ENCODE measurements around the gene SLC25A31. TPM values are rescaled to one million over a fixed set of nuclear protein-coding genes. Genes with fewer than 3 reads are reported as not detected.

Gene SLC25A31
- total RNA-seq, 3 donors from 2014 or later = not detected

GRCh38 chr4:127708985-127709384 lies 21.2 kb upstream of the SLC25A31 start:
- no peaks in the 10 kb centered on the region for H3K9me3 ChIP-seq
- H3K4me3 ChIP-seq = no peak overlapping the region
- H3K4me1 ChIP-seq (ENCODE audit: low read depth) = no peaks in the 10 kb centered on the region
- ATAC-seq (no peak), DNase-seq (no peak)
- no peak for TF ChIP-seq CTCF (IDR thresholded peaks at IDR 0.05)
- no peaks in the 10 kb centered on the region for H3K36me3 ChIP-seq (ENCODE audit: low read depth)
- intact Hi-C loops (cut with DNase I, micrococcal nuclease) = no loop called here

DNA sequence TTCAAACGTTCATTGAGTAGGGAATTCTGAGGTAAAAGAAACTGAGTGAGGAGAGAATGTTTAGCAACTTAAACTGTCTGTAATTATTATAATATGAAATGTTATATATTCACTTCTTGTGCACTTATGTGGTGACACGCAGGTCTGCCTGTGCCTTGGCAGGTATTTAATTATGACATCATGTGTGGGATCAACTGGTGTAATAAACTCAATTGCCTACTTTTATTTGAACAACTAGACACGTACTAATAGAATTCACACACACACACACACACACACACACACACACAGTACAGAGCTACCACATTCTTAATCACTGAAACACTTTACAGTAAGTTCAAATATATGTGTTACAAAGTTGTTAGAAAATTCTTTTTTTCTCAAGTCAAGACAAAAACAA lies 20.7 kb upstream of the SLC25A31 start:
- H3K4me3 ChIP-seq = no peak overlapping the region
- H3K9me3 ChIP-seq = no peaks in the 10 kb centered on the region
- TF ChIP-seq CTCF (IDR thresholded peaks at IDR 0.05) = no peak
- ATAC-seq (no peak), DNase-seq (no peak)
- no peaks in the 10 kb centered on the region for H3K4me1 ChIP-seq (ENCODE audit: low read depth)
- intact Hi-C loops (cut with DNase I, micrococcal nuclease) = no loop called here
- no peaks in the 10 kb centered on the region for H3K36me3 ChIP-seq (ENCODE audit: low read depth)

DNA sequence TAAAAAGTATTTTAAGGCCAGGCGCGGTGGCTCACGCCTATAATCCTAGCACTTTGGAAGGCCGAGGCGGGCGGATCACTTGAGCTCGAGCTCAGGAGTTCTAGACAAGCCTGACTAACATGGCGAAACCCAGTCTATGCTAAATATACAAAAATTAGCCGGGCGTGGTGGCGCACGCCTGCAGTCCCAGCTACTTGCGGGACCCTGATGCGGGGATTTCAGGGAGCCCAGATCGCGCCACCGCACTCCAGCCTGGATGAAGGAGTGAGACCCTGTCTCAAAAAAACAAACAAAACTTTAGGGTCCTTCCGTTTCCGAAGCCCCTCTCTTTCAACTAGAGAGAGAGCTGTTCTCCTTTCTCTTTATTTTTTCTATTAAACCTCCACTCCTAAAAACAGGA lies 1.2 kb downstream of the SLC25A31 start:
- intact Hi-C loops (cut with DNase I, micrococcal nuclease) = loop anchor here in 1 of 2 donors (5.0 kb wide), 1 partner anchor 124 kb away; no protein-coding TSS in a partner anchor

GRCh38 chr4:127732623-127733328 lies 2.6 kb downstream of the SLC25A31 start:
- peak; percentile 23 for ATAC-seq
- DNase-seq = peak in 1 of 3 donors; percentile 13
- H3K4me1 ChIP-seq (ENCODE audit: low read depth) = no peaks in the 10 kb centered on the region
- H3K4me3 ChIP-seq = no peak overlapping the region
- TF ChIP-seq CTCF (IDR thresholded peaks at IDR 0.05) = no peak
- no peaks in the 10 kb centered on the region for H3K36me3 ChIP-seq (ENCODE audit: low read depth)
- intact Hi-C loops (cut with DNase I, micrococcal nuclease) = loop anchor here in 1 of 2 donors (5.0 kb wide), 1 partner anchor 125 kb away; no protein-coding TSS in a partner anchor
- no peaks in the 10 kb centered on the region for H3K9me3 ChIP-seq

More for the DNA sequence above, 1.2 kb downstream of the SLC25A31 start:
- H3K4me3 ChIP-seq = no peak overlapping the region
- H3K4me1 ChIP-seq (ENCODE audit: low read depth) = no peaks in the 10 kb centered on the region
- ATAC-seq (no peak), DNase-seq (no peak)
- H3K9me3 ChIP-seq = no peaks in the 10 kb centered on the region
- H3K36me3 ChIP-seq (ENCODE audit: low read depth) = no peaks in the 10 kb centered on the region
- no peak for TF ChIP-seq CTCF (IDR thresholded peaks at IDR 0.05)

GRCh38 chr4:127734976-127735375 lies 4.8 kb downstream of the SLC25A31 start:
- Histone ChIP-seq H3K4me1 (ENCODE audit: low read depth) (no peaks in the 10 kb centered on the region), H3K36me3 (ENCODE audit: low read depth) (no peaks in the 10 kb centered on the region), H3K9me3 (no peaks in the 10 kb centered on the region), H3K4me3 (no peak overlapping the region)
- intact Hi-C loops (cut with DNase I, micrococcal nuclease) = loop anchor here in 1 of 2 donors (5.0 kb wide), 1 partner anchor 128 kb away; no protein-coding TSS in a partner anchor
- TF ChIP-seq CTCF (IDR thresholded peaks at IDR 0.05) = no peak
- DNase-seq = no peak
- no peak for ATAC-seq
